ENCODE measurements around the gene GAL3ST2.

Gene GAL3ST2

GRCh38 chr2:241746084-241746483, 30.5 kb upstream of the GAL3ST2 start:
- DNase-seq (ENCODE audit: low read depth), result no peak
- no peak for TF ChIP-seq CTCF (conservative IDR thresholded peaks at IDR 0.05; ENCODE audit: low read depth, low read length)
- H3K4me3 ChIP-seq (ENCODE audit: low read length), result no peak overlapping the region

DNA sequence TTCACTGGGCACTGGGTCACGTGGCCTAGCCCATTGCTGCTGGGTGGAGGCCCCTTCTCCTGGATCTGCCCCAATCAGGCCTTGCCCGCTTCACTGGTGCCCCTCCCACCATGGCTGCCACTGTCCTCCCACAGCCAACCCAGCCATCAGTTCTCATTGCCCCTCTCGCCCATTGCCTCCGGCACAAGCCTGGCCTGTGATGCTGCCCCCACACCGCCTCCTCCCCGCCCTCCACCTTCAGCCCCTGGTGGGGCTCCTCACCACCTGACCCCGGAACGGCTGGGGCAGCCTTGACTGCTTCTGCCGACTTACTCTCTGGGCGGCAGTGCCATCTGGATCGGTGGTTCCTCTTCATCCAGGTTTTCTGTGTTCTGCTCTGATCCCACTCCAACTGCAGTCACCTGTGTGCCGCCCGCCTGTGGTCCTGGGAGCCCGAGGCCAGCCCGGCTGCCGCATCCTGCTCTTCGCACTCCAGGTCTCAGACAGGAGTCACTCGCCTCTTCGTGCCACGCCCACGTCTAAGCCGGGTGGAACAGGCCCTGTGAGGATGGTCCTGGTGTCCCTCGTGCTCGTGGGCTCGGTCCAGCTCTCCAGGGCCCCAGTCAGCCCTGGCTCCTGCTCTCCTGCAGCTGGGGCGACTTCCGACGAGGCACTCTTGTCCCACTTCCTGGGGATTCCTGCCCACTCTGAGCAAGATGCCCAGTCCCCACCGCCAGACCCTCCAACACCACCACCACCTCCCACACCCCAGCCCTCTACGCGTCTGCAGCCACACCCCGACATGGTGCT, 28.0 kb upstream of the GAL3ST2 start:
- H3K4me3 ChIP-seq (ENCODE audit: low read length), result no peak overlapping the region
- no peak for DNase-seq (ENCODE audit: low read depth)
- TF ChIP-seq CTCF (conservative IDR thresholded peaks at IDR 0.05; ENCODE audit: low read depth, low read length), result no peak

DNA sequence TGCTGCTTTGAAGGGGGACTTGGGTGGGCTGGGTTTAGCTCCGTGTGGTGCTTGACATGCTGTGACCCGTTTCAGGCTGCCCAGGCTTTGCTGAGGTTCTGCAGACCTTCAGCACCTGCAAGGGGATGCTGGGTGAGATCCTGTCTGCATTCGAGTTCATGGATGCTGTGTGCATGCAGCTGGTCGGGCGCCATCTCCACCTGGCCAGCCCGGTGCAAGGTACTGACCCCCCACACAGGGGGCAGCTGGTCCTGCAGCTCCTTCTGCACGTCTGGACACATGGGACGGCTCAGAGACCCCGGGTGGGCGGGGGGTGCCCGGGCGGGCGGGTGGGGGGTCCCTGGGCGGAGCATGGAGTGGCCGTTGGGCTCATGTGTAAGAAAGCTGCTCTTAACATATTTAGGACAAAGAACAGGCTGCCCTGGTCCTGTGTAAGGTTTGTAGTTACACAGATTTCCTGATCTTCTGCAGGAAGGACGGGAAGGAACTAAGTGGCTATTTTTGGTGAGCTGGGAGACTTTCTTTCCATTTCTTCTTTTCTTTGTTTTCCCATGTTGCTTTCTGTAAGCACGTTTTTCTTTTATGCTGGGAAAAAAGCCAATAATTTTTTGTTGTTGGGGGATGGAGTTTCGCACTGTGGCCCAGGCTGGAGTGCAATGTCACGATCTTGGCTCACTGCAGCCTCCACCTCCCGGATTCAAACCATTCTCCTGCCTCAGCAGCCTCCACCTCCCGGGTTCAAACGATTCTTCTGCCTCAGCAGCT, 26.4 kb upstream of the GAL3ST2 start:
- no peak for TF ChIP-seq CTCF (conservative IDR thresholded peaks at IDR 0.05; ENCODE audit: low read depth, low read length)
- H3K4me3 ChIP-seq (ENCODE audit: low read length), result no peak overlapping the region
- no peak for DNase-seq (ENCODE audit: low read depth)

- DNase-seq (ENCODE audit: low read depth), result no peak
- H3K4me3 ChIP-seq (ENCODE audit: low read length), result no peak overlapping the region
- TF ChIP-seq CTCF (conservative IDR thresholded peaks at IDR 0.05; ENCODE audit: low read depth, low read length), result no peak
These were observed 25.5 kb upstream of the GAL3ST2 start for GRCh38 chr2:241751152-241751551.

- no peak for DNase-seq (ENCODE audit: low read depth)
- H3K4me3 ChIP-seq (ENCODE audit: low read length), result no peak overlapping the region
- no peak for TF ChIP-seq CTCF (conservative IDR thresholded peaks at IDR 0.05; ENCODE audit: low read depth, low read length)
These were observed 24.8 kb upstream of the GAL3ST2 start for GRCh38 chr2:241751776-241752175.

GRCh38 chr2:241752253-241752652, 24.4 kb upstream of the GAL3ST2 start:
- TF ChIP-seq CTCF (conservative IDR thresholded peaks at IDR 0.05; ENCODE audit: low read depth, low read length), result no peak

More at GRCh38 chr2:241752253-241752652, 24.4 kb upstream of the GAL3ST2 start:
- DNase-seq (ENCODE audit: low read depth), result no peak
- H3K4me3 ChIP-seq (ENCODE audit: low read length), result no peak overlapping the region

All from retinal pigment epithelial cell (primary cell).